Measurements from ENCODE around the gene AFF3. TPM values are rescaled to one million over a fixed set of nuclear protein-coding genes. Genes with fewer than 3 reads are reported as not detected.

Gene AFF3
- total RNA-seq, 2 experiments from 2014 or later: 3.1 to 3.5 TPM

- POLR2A ChIA-PET: no interaction called here
- H3K27ac Mint-ChIP-seq: no peak overlapping the region
- TF ChIP-seq CTCF (IDR thresholded peaks at IDR 0.05): no peak
- no peaks in the 10 kb centered on the region for H3K36me3 Mint-ChIP-seq (ENCODE audit: low read depth)
- no peak for ATAC-seq
- no peak for DNase-seq
- no peaks in the 10 kb centered on the region for H3K27me3 Mint-ChIP-seq
- H3K9me3 Mint-ChIP-seq: no peaks in the 10 kb centered on the region
- CTCF ChIA-PET: no interaction called here
- intact Hi-C loops (cut with micrococcal nuclease): no loop called here
- no peak overlapping the region for H3K4me3 Mint-ChIP-seq
- no peaks in the 10 kb centered on the region for H3K4me1 Mint-ChIP-seq (ENCODE audit: low read depth)
Measured at GRCh38 chr2:99660616-99661406, 481.6 kb downstream of the AFF3 start.

GRCh38 chr2:99659874-99660273 is 482.5 kb downstream of the AFF3 start:
- TF ChIP-seq CTCF (IDR thresholded peaks at IDR 0.05): no peak

GRCh38 chr2:99657691-99658258 is 484.6 kb downstream of the AFF3 start:
- intact Hi-C loops (cut with micrococcal nuclease): no loop called here
- Mint-ChIP-seq H3K4me3 (no peak overlapping the region), H3K9me3 (no peaks in the 10 kb centered on the region), H3K4me1 (ENCODE audit: low read depth) (no peaks in the 10 kb centered on the region), H3K27me3 (no peaks in the 10 kb centered on the region), H3K27ac (no peak overlapping the region), H3K36me3 (ENCODE audit: low read depth) (no peaks in the 10 kb centered on the region)
- CTCF ChIA-PET: no interaction called here
- ATAC-seq (no peak), DNase-seq (no peak)
- POLR2A ChIA-PET: no interaction called here
- no peak for TF ChIP-seq CTCF (IDR thresholded peaks at IDR 0.05)

More at GRCh38 chr2:99659874-99660273, 482.5 kb downstream of the AFF3 start:
- Mint-ChIP-seq H3K36me3 (ENCODE audit: low read depth) (no peaks in the 10 kb centered on the region), H3K27ac (no peak overlapping the region), H3K27me3 (no peaks in the 10 kb centered on the region), H3K9me3 (no peaks in the 10 kb centered on the region), H3K4me1 (ENCODE audit: low read depth) (no peaks in the 10 kb centered on the region), H3K4me3 (no peak overlapping the region)
- CTCF ChIA-PET: no interaction called here
- ATAC-seq: no peak
- intact Hi-C loops (cut with micrococcal nuclease): no loop called here
- POLR2A ChIA-PET: no interaction called here
- no peak for DNase-seq

- H3K27ac Mint-ChIP-seq: no peak overlapping the region
- H3K4me3 Mint-ChIP-seq: no peak overlapping the region
- ChIA-PET CTCF (no interaction called here), POLR2A (no interaction called here)
- H3K4me1 Mint-ChIP-seq (ENCODE audit: low read depth): no peaks in the 10 kb centered on the region
- no peaks in the 10 kb centered on the region for H3K36me3 Mint-ChIP-seq (ENCODE audit: low read depth)
- no peaks in the 10 kb centered on the region for H3K9me3 Mint-ChIP-seq
- intact Hi-C loops (cut with micrococcal nuclease): no loop called here
- no peak for TF ChIP-seq CTCF (IDR thresholded peaks at IDR 0.05)
- no peak for ATAC-seq
- no peaks in the 10 kb centered on the region for H3K27me3 Mint-ChIP-seq
- DNase-seq: no peak
Measured at GRCh38 chr2:99656994-99657393, 485.4 kb downstream of the AFF3 start.

- Mint-ChIP-seq H3K27me3 (no peaks in the 10 kb centered on the region), H3K36me3 (ENCODE audit: low read depth) (no peaks in the 10 kb centered on the region), H3K4me3 (no peak overlapping the region), H3K4me1 (ENCODE audit: low read depth) (no peaks in the 10 kb centered on the region), H3K27ac (no peak overlapping the region), H3K9me3 (no peaks in the 10 kb centered on the region)
- CTCF ChIA-PET: no interaction called here
- no peak for DNase-seq
- TF ChIP-seq CTCF (IDR thresholded peaks at IDR 0.05): no peak
- POLR2A ChIA-PET: no interaction called here
- ATAC-seq: no peak
- intact Hi-C loops (cut with micrococcal nuclease): no loop called here
Measured at GRCh38 chr2:99653433-99653832, 489.0 kb downstream of the AFF3 start.

Measured in activated CD8-positive, alpha-beta T cell treated with anti-CD3 and anti-CD28 coated beads for 36 hours (primary cell).